Activated CD8-positive, alpha-beta T cell treated with anti-CD3 and anti-CD28 coated beads for 36 hours (primary cell): ENCODE results near the gene DACT2. TPM values are rescaled to one million over a fixed set of nuclear protein-coding genes. Genes with fewer than 3 reads are reported as not detected.

ENCODE experiments used
- ATAC-seq: fragments of 200-7000 bp; cut with Tn5 transposase; one replicate; pipeline ENCODE4 v1.10.0; 2021; ENCODE audit warnings: mild to moderate bottlenecking, moderate library complexity
- CTCF ChIA-PET: fragments of 350-600 bp; sonication (Branson Sonifier 250); formaldehyde crosslinking; loops from one replicate; lab custom pipeline; 2021; ENCODE audit warnings: antibody characterized with exemption; lab: Charles Lee
- POLR2A ChIA-PET: fragments of 350-600 bp; sonication (Branson Sonifier 250); formaldehyde crosslinking; loops from one replicate; lab custom pipeline; 2021; ENCODE audit warnings: antibody characterized with exemption; lab: Charles Lee
- DNase-seq: peaks from one replicate; pipeline ENCODE4 v3.0.0-alpha.2; 2020
- H3K27ac Mint-ChIP-seq: one replicate; pipeline ENCODE4 v1.8.0; 2021; ENCODE audit warnings: mild to moderate bottlenecking, mixed read lengths
- H3K27me3 Mint-ChIP-seq: one replicate; pipeline ENCODE4 v1.8.0; 2021; ENCODE audit warnings: mixed read lengths
- H3K36me3 Mint-ChIP-seq: one replicate; pipeline ENCODE4 v1.8.0; 2021; ENCODE audit warnings: low read depth, mixed read lengths
- H3K4me1 Mint-ChIP-seq: one replicate; pipeline ENCODE4 v1.8.0; 2021; ENCODE audit warnings: low read depth, mixed read lengths
- H3K4me3 Mint-ChIP-seq: one replicate; pipeline ENCODE4 v1.8.0; 2021; ENCODE audit warnings: mild to moderate bottlenecking, moderate library complexity, mixed read lengths
- H3K9me3 Mint-ChIP-seq: one replicate; pipeline ENCODE4 v1.8.0; 2021; ENCODE audit warnings: mixed read lengths
- intact Hi-C: fragments of 100-400 bp; cut with micrococcal nuclease; formaldehyde crosslinking; loops from one replicate; pipeline ENCODE4 v1.10.0; 2022
- total RNA-seq, 2 experiments: library from RNA; stranded (reverse); gene quantifications; one replicate each; pipeline ENCODE4 v1.2.3, GENCODE V29; 2021
- TF ChIP-seq, protein P1 (sequence below): fragments of 200-600 bp; IDR thresholded peaks from one replicate; pipeline ENCODE4 v1.8.0; 2022; ENCODE audit warnings: antibody characterized with exemption, mild to moderate bottlenecking

DACT2 gene
- total RNA-seq, 2 experiments from 2014 or later = not detected

DNA sequence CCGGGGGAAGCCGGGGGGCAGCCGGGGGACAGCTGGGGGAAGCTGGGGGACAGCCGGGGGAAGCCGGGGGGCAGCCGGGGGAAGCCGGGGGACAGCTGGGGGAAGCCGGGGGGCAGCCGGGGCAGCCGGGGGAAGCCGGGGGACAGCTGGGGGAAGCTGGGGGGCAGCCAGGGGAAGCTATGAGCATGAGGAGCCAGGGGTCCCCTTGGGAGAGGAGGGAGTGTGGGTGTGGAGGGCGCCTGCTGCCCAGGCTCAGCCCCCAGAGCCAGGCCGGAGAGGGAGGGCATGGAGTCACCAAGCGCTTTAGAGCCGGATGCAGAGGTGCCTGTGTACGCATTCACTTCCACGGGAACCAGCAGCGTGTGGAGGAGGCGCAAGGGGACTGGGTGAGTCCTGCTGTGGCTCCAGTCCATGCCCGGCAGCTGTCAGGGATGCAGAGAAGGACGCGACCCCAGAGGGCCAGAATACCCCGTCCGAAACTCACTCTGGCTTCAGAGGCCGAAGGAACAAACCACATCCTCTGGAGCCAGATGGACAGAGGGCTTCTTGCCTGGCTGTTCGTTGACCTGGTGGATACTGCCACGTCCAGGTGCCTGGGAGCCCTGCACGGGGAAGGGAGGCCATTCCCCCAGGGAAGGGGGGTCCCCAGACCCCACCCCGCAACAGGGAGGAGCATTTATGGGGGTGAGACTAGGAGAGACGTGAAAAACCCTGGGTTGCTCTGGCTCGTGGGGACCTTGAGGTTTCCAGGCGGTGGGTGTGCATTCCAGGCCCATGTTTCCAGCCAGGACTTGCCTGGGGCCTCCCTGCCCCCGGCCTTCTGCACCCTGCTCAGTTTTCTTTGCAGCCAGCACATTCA lies 26.5 kb upstream of the DACT2 start:
- TF ChIP-seq, protein P1, sequence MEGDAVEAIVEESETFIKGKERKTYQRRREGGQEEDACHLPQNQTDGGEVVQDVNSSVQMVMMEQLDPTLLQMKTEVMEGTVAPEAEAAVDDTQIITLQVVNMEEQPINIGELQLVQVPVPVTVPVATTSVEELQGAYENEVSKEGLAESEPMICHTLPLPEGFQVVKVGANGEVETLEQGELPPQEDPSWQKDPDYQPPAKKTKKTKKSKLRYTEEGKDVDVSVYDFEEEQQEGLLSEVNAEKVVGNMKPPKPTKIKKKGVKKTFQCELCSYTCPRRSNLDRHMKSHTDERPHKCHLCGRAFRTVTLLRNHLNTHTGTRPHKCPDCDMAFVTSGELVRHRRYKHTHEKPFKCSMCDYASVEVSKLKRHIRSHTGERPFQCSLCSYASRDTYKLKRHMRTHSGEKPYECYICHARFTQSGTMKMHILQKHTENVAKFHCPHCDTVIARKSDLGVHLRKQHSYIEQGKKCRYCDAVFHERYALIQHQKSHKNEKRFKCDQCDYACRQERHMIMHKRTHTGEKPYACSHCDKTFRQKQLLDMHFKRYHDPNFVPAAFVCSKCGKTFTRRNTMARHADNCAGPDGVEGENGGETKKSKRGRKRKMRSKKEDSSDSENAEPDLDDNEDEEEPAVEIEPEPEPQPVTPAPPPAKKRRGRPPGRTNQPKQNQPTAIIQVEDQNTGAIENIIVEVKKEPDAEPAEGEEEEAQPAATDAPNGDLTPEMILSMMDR = no peak
- POLR2A ChIA-PET = no interaction called here

DNA sequence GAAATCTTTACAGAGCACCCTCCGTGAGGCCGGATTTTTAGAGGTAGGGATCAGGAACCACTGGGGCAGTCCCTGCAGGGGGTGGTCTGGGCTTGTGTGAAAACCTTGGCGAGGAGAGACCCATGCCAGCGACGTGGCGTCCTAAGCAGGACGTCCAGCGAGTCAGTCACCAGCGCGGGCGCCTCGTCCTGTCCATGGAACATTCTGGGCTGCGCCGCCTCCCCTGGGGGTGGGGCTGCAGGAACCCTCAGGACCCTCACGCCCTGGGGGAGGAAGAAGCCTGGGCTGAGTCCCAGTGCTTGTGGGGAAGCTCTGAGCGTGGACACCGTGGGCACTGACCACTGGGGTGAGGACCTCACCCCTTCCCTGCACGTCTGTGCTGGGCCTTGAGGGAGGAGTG lies 25.7 kb upstream of the DACT2 start:
- H3K4me1 Mint-ChIP-seq = peaks cover 3% of the 10 kb centered on the region
- CTCF ChIA-PET = no interaction called here
- peaks cover 22% of the 10 kb centered on the region for H3K27me3 Mint-ChIP-seq
- H3K9me3 Mint-ChIP-seq = peaks cover 4% of the 10 kb centered on the region
- TF ChIP-seq, protein P1 = no peak
- no peak overlapping the region for H3K27ac Mint-ChIP-seq
- intact Hi-C loops = no loop called here
- DNase-seq (no peak), ATAC-seq (no peak)
- H3K36me3 Mint-ChIP-seq = no peaks in the 10 kb centered on the region
- POLR2A ChIA-PET = no interaction called here
- no peak overlapping the region for H3K4me3 Mint-ChIP-seq

More for the DNA sequence above, 26.5 kb upstream of the DACT2 start:
- ATAC-seq (no peak), DNase-seq (no peak)
- Mint-ChIP-seq H3K27ac (no peak overlapping the region), H3K36me3 (no peaks in the 10 kb centered on the region), H3K4me1 (peaks cover 3% of the 10 kb centered on the region), H3K4me3 (no peak overlapping the region), H3K27me3 (peaks cover 22% of the 10 kb centered on the region), H3K9me3 (peaks cover 4% of the 10 kb centered on the region)
- intact Hi-C loops = no loop called here
- CTCF ChIA-PET = no interaction called here

DNA sequence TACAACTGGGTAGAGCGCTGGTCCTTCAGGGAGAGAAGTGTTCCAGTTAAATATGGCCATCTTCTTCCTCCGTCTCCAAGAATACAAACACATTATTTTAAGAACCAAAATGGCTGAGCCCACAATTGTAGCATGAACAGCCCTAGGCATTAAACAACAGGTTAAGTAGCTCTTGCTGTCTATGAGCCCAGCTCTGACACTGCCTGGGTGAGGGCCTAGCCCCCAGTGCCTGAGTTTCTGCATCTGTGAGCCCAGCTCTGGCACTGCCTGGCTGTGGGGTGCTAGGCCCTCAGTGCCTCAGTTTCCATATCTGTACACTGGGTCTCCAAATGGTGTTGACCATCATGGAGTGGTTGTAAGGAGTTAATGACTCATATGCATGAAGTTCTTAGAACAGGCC lies 24.8 kb upstream of the DACT2 start:
- POLR2A ChIA-PET = no interaction called here
- Mint-ChIP-seq H3K4me3 (no peak overlapping the region), H3K4me1 (no peaks in the 10 kb centered on the region), H3K27ac (no peak overlapping the region), H3K9me3 (no peaks in the 10 kb centered on the region), H3K36me3 (no peaks in the 10 kb centered on the region), H3K27me3 (peaks cover 23% of the 10 kb centered on the region)
- intact Hi-C loops = no loop called here
- ATAC-seq = no peak
- CTCF ChIA-PET = no interaction called here
- no peak for DNase-seq
- TF ChIP-seq, protein P1 = no peak

DNA sequence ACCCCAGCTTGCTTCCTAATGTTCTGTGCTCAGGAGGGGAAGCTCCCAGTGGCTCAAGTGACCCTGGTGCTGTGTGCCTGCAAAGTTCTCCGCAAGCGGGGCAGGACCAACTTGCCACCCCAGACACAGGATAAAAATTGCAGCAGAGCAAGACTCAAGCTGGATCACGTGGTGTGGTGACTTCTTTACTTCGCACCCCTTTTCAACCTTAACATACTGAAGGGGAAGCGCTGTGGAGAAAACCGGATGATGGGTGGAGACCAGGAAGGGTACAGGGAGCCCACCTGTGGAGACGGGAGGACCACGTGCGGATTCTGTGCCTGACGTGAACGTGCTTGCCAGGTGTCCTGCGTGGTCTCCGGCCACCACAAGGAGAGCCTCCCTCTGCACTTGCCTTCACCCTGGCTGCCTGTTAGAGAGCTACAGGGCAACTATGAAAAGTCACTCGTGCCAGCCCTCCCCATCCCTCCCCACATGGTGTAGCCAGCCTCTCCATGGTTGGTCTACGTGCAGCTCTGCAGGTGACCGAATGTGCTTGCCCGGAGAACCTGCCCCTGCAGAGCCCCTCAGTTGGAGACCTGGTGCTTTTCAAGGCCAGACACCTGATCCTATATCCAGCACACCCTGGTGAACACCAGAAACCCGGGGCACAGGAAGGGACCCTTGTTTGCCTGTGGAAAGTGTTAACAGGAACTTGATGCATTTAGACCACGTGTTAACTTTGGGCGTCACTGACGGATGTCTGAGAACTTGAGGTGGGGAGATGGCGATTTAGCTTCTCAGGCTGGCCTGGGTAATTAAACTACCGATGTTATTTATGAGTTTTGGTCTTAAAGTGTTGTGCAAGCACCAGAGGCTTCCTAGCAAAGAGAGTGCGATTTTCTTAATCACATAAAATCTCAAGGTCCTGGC lies 23.9 kb upstream of the DACT2 start:
- intact Hi-C loops = no loop called here
- no peak overlapping the region for H3K4me3 Mint-ChIP-seq
- ATAC-seq (no peak), DNase-seq (no peak)
- no peaks in the 10 kb centered on the region for H3K4me1 Mint-ChIP-seq
- no peaks in the 10 kb centered on the region for H3K36me3 Mint-ChIP-seq
- ChIA-PET CTCF (no interaction called here), POLR2A (no interaction called here)
- TF ChIP-seq, protein P1 = no peak
- H3K27me3 Mint-ChIP-seq = peaks cover 26% of the 10 kb centered on the region
- no peaks in the 10 kb centered on the region for H3K9me3 Mint-ChIP-seq
- no peak overlapping the region for H3K27ac Mint-ChIP-seq
